Dendritic cell treated with granulocyte-macrophage colony-stimulating factor and Interleukin-4, amounts not matched to agents 40 ng/mL and 50 ng/mL, for 4 days (primary cell): ENCODE results near the gene GLB1L.
A peak's percentile ranks its signal among the peaks of the same experiment; 100 is the strongest.

Experiments
- H3K27ac Mint-ChIP-seq: one replicate; pipeline ENCODE4 v1.8.0; 2022; ENCODE audit warnings: mild to moderate bottlenecking, mixed read lengths
- H3K27me3 Mint-ChIP-seq: one replicate; pipeline ENCODE4 v1.8.0; 2022; ENCODE audit warnings: mild to moderate bottlenecking, mixed read lengths
- H3K36me3 Mint-ChIP-seq: one replicate; pipeline ENCODE4 v1.8.0; 2022; ENCODE audit warnings: low read depth, mixed read lengths
- H3K4me1 Mint-ChIP-seq: one replicate; pipeline ENCODE4 v1.8.0; 2022; ENCODE audit warnings: low read depth, mixed read lengths
- H3K4me3 Mint-ChIP-seq: one replicate; pipeline ENCODE4 v1.8.0; 2022; ENCODE audit warnings: mild to moderate bottlenecking, moderate library complexity, mixed read lengths
- H3K9me3 Mint-ChIP-seq: one replicate; pipeline ENCODE4 v1.8.0; 2022; ENCODE audit warnings: mixed read lengths
- intact Hi-C: fragments of 100-400 bp; cut with micrococcal nuclease; formaldehyde crosslinking; loops from one replicate; pipeline ENCODE4 v1.15.0; 2022

GLB1L gene

GRCh38 chr2:219285894-219286425, 40.7 kb upstream of the GLB1L start:
- peaks cover 57% of the 10 kb centered on the region for H3K36me3 Mint-ChIP-seq
- H3K9me3 Mint-ChIP-seq: no peaks in the 10 kb centered on the region
- no peak overlapping the region for H3K4me3 Mint-ChIP-seq
- intact Hi-C loops: no loop called here
- H3K27ac Mint-ChIP-seq: no peak overlapping the region
- peaks cover 42% of the 10 kb centered on the region for H3K4me1 Mint-ChIP-seq
- peaks cover 6% of the 10 kb centered on the region for H3K27me3 Mint-ChIP-seq

DNA sequence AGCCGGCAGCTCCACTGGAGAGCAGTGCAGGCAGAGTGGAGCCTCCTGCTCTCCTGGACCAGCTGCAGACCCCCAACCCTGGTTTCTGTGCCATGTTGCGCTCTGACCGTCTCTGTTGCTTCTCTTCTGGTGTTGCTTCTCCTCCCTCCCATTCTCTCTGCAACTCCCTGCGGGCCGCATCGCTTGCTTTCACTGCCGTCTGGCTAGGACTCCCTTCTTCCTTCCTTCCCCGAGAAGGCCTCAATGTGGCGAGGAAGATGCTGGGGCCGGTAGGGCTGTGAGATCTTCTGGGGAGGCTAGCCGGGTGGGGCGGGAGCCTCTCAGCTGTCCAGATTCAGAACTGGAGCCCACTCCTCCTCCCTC, 40.1 kb upstream of the GLB1L start:
- intact Hi-C loops: no loop called here
- H3K27ac Mint-ChIP-seq: peak overlapping the region; percentile 44

DNA sequence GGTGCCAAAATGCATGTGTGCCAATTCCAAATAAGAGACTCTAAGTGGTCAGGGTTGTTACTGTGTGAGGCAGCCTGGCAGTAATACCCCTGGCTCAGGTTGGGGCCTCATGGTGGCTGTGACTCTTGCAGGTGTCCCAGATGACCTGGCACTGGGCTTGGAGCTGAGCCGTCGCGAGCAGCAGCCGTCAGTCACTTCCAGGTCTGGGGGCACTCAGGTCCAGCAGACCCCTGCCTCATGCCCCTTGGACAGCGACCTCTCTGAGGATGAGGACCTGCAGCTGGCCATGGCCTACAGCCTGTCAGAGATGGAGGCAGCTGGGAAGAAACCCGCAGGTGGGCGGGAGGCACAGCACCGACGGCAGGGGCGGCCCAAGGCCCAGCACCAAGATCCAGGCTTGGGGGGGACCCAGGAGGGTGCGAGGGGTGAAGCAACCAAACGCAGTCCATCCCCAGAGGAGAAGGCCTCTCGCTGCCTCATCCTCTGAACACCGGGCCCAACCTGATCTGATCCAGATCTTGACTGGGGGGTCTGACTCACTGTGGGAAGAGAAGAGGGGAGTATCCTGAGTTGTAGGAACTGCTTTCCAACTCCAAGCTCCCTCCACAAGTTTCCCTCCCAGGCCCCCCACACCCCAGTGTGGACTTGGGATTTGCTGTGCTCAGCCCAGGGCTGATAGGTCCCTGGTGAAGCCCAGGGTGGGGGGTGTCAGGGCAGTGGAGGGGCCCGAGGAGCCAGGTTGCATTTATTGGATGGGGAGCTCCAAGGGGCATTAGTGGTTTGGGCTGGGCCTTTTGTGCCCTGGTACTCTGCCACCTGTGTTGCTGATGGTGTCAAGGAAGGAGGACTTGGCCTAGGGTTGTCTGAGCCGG, 39.5 kb upstream of the GLB1L start:
- intact Hi-C loops: no loop called here
- Mint-ChIP-seq H3K36me3 (peaks cover 69% of the 10 kb centered on the region), H3K4me1 (peaks cover 52% of the 10 kb centered on the region), H3K4me3 (no peak overlapping the region), H3K27me3 (peaks cover 1% of the 10 kb centered on the region), H3K9me3 (no peaks in the 10 kb centered on the region), H3K27ac (peak overlapping the region; percentile 44)

More for the DNA sequence above, 40.1 kb upstream of the GLB1L start:
- Mint-ChIP-seq H3K4me3 (no peak overlapping the region), H3K4me1 (peaks cover 48% of the 10 kb centered on the region), H3K27me3 (peaks cover 6% of the 10 kb centered on the region), H3K9me3 (no peaks in the 10 kb centered on the region), H3K36me3 (peaks cover 63% of the 10 kb centered on the region)

GRCh38 chr2:219282943-219283581, 37.8 kb upstream of the GLB1L start:
- intact Hi-C loops: no loop called here
- no peak overlapping the region for H3K27ac Mint-ChIP-seq
- no peak overlapping the region for H3K4me3 Mint-ChIP-seq
- no peaks in the 10 kb centered on the region for H3K27me3 Mint-ChIP-seq
- H3K36me3 Mint-ChIP-seq: peaks cover 72% of the 10 kb centered on the region
- H3K4me1 Mint-ChIP-seq: peaks cover 59% of the 10 kb centered on the region
- no peaks in the 10 kb centered on the region for H3K9me3 Mint-ChIP-seq

GRCh38 chr2:219282375-219282774, 37.1 kb upstream of the GLB1L start:
- Mint-ChIP-seq H3K27me3 (peaks cover 2% of the 10 kb centered on the region), H3K36me3 (peaks cover 72% of the 10 kb centered on the region), H3K9me3 (no peaks in the 10 kb centered on the region)

DNA sequence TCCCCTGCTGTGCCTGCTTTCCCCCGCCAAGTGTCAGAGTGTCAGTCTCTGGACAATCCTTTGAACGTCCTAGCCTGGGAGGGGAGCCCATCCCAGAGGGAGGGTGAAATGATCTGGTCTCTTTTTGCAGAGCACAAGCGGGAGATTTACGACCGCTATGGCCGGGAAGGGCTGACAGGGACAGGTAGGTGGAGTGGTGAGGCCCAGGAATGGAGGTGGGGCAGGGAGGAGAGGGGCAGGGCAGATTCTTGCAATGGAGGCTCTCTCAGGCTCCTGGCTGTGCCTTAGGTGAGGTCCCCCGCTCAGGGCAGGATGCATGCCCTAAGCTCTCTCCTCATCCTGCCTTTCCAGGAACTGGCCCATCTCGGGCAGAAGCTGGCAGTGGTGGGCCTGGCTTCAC, 36.3 kb upstream of the GLB1L start:
- Mint-ChIP-seq H3K9me3 (no peaks in the 10 kb centered on the region), H3K4me1 (peaks cover 65% of the 10 kb centered on the region), H3K36me3 (peaks cover 71% of the 10 kb centered on the region), H3K27me3 (peaks cover 3% of the 10 kb centered on the region), H3K4me3 (no peak overlapping the region), H3K27ac (peak overlapping the region; percentile 50)
- intact Hi-C loops: no loop called here

More at GRCh38 chr2:219282375-219282774, 37.1 kb upstream of the GLB1L start:
- H3K4me3 Mint-ChIP-seq: no peak overlapping the region
- H3K4me1 Mint-ChIP-seq: peaks cover 66% of the 10 kb centered on the region
- H3K27ac Mint-ChIP-seq: no peak overlapping the region
- intact Hi-C loops: no loop called here

- Mint-ChIP-seq H3K4me3 (no peak overlapping the region), H3K27ac (peak overlapping the region; percentile 89), H3K27me3 (peaks cover 5% of the 10 kb centered on the region), H3K36me3 (peaks cover 62% of the 10 kb centered on the region), H3K9me3 (no peaks in the 10 kb centered on the region), H3K4me1 (peaks cover 55% of the 10 kb centered on the region)
- intact Hi-C loops: no loop called here
Observed at GRCh38 chr2:219280651-219281050, 35.4 kb upstream of the GLB1L start.

DNA sequence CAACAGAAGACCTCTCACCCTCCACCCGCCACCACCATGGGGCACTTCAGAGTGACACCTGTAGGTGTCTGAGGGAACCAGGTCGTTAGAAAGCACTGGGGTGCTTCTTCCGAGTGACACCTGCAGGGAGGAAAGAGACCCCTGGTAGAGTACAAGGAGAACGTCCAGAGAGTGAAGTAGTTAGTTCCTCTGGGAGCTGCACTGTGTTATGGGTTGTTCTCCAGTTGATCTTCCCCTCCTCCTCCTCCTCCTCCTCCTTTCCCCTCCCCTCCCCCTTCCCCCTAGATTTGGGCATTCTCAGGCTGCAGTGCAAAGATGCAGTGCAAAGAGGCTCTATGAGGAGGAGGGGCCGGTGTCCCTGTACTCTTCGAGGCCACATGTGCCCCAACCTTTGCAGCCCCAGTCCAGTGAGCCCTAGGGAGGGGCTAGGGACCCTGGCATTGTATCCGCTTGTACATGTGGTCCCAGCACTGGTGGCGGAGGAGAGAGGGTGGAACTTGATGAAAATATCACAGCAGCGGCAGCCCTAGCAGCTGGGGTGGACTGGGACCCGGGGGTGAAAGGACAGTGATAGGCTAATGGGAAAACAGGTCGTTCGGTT, 34.8 kb upstream of the GLB1L start:
- intact Hi-C loops: loop anchor here (1.0 to 5.0 kb wide), 3 partner anchors 103 to 120 kb away; partner anchors contain the start of genes DNPEP and NHEJ1
- Mint-ChIP-seq H3K27me3 (peaks cover 5% of the 10 kb centered on the region), H3K4me1 (peaks cover 50% of the 10 kb centered on the region), H3K4me3 (peak overlapping the region; percentile 86), H3K27ac (peak overlapping the region; percentile 89), H3K36me3 (peaks cover 55% of the 10 kb centered on the region), H3K9me3 (no peaks in the 10 kb centered on the region)

DNA sequence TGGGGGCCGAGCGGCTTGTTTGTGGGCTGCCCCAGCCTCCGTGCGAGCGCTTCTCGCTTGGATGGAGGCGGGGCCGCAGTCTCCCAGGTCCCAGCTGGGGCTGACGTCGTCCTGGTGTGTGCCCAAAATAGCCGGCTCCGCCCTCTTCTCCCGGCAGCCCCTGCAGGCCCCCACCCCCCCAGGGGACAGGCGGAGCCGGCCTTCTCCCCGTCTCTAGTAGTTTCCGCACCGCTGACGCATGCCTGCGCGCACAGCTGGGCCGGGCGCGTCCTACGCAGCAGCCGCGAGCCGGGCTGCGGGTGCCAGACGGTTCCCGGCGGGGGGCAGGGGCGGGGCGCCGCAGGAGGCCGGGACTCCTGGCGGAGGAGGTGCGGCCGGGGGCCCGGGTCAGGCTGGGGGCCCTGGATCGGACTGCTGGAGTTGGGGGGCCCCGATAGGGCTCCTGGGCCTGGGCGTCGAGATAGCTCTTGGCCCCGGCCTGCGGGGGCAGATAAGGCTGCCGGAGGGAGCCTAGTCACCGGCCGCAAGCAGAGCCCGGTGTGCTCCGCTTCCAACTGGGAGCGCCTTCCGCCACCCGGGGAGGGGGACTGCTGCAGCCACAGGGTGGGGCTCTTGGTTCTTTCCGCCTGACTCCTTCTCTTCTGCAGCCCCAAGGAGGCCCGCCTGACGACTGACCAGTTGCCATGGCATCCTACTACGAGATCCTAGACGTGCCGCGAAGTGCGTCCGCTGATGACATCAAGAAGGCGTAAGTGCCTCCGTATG, 34.1 kb upstream of the GLB1L start, which contains the start of gene DNAJB2:
DNAJB2 (plus strand) TSS at position 216 of the 765 bp plus-strand sequence; CDS start at position 684, 468 bp downstream.
- H3K4me1 Mint-ChIP-seq: peaks cover 50% of the 10 kb centered on the region

GRCh38 chr2:219278655-219279150, 33.5 kb upstream of the GLB1L start:
- Mint-ChIP-seq H3K9me3 (no peaks in the 10 kb centered on the region), H3K27ac (peak overlapping the region; percentile 89), H3K36me3 (peaks cover 42% of the 10 kb centered on the region), H3K27me3 (peaks cover 5% of the 10 kb centered on the region), H3K4me1 (peaks cover 50% of the 10 kb centered on the region), H3K4me3 (peak overlapping the region; percentile 86)
- intact Hi-C loops: loop anchor here (1.0 to 5.0 kb wide), 3 partner anchors 101 to 118 kb away; partner anchors contain the start of genes DNPEP and NHEJ1

More for the DNA sequence above, 34.1 kb upstream of the GLB1L start, which contains the start of gene DNAJB2:
- intact Hi-C loops: loop anchor here (1.0 to 5.0 kb wide), 3 partner anchors 102 to 119 kb away; partner anchors contain the start of genes DNPEP and NHEJ1
- Mint-ChIP-seq H3K27me3 (peaks cover 5% of the 10 kb centered on the region), H3K9me3 (no peaks in the 10 kb centered on the region), H3K27ac (peak within 1 kb of the TSS; percentile 89), H3K36me3 (peaks cover 49% of the 10 kb centered on the region), H3K4me3 (peak within 1 kb of the TSS; percentile 86)

DNA sequence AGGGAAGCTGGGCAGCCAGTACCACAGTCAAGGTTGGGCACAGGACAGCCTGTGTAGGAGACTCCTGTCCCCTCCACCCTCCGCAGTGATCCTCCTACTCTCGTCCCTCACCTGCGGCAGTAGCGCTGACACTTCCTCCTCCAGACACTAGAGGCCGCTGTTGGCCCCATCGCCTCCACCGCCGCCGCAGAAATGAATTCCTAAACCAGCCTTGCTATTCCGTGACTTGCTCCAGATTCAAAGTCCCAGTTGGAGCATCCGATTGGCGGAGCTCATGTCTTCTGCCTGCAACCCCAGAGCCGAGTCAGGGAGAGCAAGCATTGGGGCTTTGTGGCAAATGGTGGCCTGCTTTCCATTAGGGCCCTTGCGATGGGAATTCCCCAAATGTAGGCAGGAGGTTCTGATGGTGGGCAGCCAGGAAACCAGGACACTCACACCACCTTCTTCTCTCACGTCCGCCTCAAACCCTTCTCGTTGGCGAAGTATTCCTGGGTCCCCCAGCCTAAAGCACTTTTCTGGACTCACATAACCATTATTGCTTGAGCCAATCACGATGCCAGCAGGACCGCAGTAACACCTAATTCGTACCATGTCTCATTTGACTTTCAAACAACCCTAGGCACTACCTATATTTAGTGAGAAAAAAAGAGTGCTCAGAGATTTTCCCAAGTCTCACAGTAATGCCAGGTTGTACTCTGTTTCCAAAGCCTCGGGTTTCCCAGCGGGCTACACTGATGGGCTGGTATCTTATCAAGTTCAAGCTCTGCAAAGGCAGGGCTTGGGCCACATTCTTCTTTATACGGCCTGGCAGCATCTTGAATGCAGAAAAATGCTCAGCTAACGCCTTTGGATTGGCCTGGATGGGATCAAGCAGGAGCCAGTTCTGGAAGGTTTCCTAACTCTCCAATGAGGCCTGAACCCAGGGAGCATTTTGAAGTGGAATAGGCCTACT, 32.7 kb upstream of the GLB1L start:
- intact Hi-C loops: loop anchor here (1.0 to 5.0 kb wide), 2 partner anchors 17 to 109 kb away; partner anchors contain the start of gene DNPEP
- Mint-ChIP-seq H3K4me3 (peak overlapping the region; percentile 54), H3K36me3 (peaks cover 35% of the 10 kb centered on the region), H3K27ac (peak overlapping the region; percentile 89), H3K9me3 (no peaks in the 10 kb centered on the region), H3K27me3 (peaks cover 5% of the 10 kb centered on the region), H3K4me1 (peaks cover 46% of the 10 kb centered on the region)

DNA sequence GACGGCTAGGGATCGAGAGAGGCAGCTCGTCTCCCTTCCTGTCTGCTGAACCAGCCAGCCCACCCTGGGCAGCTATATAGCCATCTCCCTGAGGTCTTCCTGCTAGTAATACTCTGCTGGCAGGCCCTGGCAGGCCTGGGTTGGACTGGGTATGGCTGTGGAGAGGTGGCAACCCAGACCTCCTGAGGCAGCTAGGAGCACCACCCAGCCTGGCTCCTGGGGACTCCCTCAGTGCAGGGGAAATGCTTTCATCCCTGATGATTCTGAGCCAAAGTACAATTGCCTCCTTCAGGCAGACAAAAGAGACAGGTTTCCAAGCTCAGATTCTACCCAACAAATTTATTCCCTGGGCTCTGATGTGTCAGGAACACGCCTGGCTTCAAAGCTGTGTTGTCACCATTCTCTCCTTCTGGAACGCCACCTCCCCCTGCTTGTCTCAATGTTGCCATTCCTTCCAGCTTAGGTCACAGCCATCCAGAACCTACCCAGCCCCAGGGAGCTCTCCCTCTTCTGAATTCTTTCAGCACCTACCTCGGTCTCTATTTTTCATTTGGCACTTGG, 29.2 kb upstream of the GLB1L start:
- no peak overlapping the region for H3K4me3 Mint-ChIP-seq
- H3K27ac Mint-ChIP-seq: no peak overlapping the region
- no peaks in the 10 kb centered on the region for H3K36me3 Mint-ChIP-seq

More for the DNA sequence above, 29.2 kb upstream of the GLB1L start:
- H3K27me3 Mint-ChIP-seq: peaks cover 21% of the 10 kb centered on the region
- peaks cover 17% of the 10 kb centered on the region for H3K4me1 Mint-ChIP-seq
- intact Hi-C loops: no loop called here
- no peaks in the 10 kb centered on the region for H3K9me3 Mint-ChIP-seq
